ENCODE data around the gene RASGRP3.
"Not testable (repeated sequence)": the region's sequence is repeated elsewhere in the genome, so short reads cannot be mapped to it uniquely, and the experiment has no call there.

Gene RASGRP3

DNA sequence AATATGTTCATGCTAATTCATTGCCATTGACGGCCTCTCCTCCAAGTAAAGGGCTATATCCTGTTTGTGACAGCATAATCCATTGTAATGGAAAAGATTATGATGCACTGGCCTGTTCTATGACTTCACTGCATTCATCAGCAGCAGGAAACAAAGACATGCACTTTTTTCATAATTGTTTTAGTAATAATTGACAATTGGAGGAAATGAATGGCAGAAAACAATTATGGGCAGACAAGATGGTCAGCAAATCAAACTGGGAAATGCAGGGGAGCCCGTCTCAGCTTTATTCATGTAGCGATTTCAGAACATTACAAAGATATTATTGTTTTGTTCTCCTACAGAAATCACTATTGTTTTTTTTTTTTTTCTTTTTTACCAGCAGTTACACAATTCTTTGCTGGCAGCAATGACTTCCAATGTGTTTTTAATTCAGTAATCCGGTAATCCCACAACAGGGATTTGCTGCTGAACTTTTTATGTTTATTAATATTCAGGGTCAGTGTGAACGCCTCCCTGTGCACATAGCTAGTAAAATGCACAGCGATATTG, 33.8 kb upstream of the RASGRP3 start:
- H3K4me1 Mint-ChIP-seq, result no peaks in the 10 kb centered on the region
- no peaks in the 10 kb centered on the region for H3K9me3 Mint-ChIP-seq
- CTCF ChIA-PET, result interaction anchor here (1.2 to 2.9 kb wide), 3 partner anchors 10 to 669 kb away, joined by 3 to 16 read pairs (median 3); no protein-coding TSS in a partner anchor
- H3K36me3 Mint-ChIP-seq, result no peaks in the 10 kb centered on the region
- DNase-seq, result no peak
- no peak overlapping the region for H3K27ac Mint-ChIP-seq
- peaks cover 10% of the 10 kb centered on the region for H3K27me3 Mint-ChIP-seq
- H3K4me3 Mint-ChIP-seq, result no peak overlapping the region

DNA sequence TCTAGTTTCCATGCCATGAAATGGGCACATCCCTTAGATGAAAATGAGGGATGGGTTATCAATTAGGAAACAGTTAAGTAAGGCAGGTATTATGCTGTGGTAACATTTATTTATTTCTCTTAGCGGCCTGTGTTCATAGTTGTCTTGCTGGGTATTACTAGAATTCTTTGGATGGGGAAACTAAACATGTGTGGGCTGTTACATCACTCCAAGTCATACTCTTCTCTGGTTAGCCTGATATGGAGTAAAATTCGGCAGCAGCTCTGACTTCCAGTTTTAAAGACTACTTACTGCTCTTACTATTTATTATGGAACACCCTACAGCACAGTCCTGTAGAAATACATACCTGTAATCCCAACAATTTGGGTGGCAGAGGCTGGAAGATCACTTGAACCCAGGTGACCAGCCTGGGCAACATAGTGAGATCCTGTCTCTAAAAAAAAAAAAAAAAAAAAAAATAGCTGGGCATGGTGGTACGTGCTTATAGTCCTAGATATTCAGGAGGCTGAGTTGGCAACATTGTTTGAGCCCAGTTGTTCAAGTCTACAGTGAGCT, 33.1 kb upstream of the RASGRP3 start:
- Mint-ChIP-seq H3K27me3 (peaks cover 10% of the 10 kb centered on the region), H3K9me3 (no peaks in the 10 kb centered on the region), H3K4me3 (no peak overlapping the region), H3K4me1 (no peaks in the 10 kb centered on the region), H3K36me3 (no peaks in the 10 kb centered on the region), H3K27ac (no peak overlapping the region)
- CTCF ChIA-PET, result interaction anchor here (1.2 kb wide), 1 partner anchor 670 kb away, joined by 3 read pairs; no protein-coding TSS in a partner anchor
- no peak for DNase-seq

- Mint-ChIP-seq H3K4me3 (no peak overlapping the region), H3K27me3 (peaks cover under 1% of the 10 kb centered on the region)
Measured at GRCh38 chr2:33444967-33445366, 31.5 kb upstream of the RASGRP3 start.

DNA sequence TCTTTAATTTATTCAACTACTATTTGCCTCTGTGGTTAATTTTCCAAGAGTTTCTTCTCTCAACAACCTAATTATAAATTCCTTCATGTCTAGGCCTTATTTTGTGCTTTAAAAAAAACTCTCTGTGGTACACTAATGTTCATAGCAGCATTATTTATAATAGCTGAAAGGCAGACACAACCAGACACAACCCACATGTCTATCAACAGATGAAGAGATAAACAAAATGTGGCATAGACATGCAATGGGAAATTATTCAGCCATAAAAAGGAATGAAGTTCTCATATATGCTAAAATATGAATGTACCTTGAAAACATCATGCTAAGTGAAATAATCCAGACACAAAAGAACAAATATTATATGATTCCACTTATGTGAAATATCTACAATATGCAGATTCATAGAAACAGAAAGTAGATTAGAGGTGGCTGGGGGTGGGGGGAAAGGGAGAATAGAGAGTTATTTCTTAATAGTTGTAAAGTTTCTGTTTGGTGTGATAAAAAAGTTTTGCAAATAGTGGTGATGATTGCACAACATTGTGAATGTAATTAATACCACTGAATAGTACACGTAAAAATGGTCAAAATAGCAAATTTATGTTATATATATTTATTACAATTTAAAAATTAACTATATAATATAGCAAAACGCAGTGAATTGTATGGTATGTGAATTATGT, 28.1 kb upstream of the RASGRP3 start:
- Mint-ChIP-seq H3K36me3 (no peaks in the 10 kb centered on the region), H3K9me3 (peaks cover 7% of the 10 kb centered on the region), H3K27me3 (no peaks in the 10 kb centered on the region), H3K27ac (no peak overlapping the region), H3K4me3 (no peak overlapping the region), H3K4me1 (no peaks in the 10 kb centered on the region)
- CTCF ChIA-PET, result no interaction called here
- DNase-seq, result no peak

More at GRCh38 chr2:33444967-33445366, 31.5 kb upstream of the RASGRP3 start:
- Mint-ChIP-seq H3K4me1 (no peaks in the 10 kb centered on the region), H3K9me3 (no peaks in the 10 kb centered on the region), H3K36me3 (no peaks in the 10 kb centered on the region), H3K27ac (no peak overlapping the region)
- DNase-seq, result no peak
- CTCF ChIA-PET, result no interaction called here

DNA sequence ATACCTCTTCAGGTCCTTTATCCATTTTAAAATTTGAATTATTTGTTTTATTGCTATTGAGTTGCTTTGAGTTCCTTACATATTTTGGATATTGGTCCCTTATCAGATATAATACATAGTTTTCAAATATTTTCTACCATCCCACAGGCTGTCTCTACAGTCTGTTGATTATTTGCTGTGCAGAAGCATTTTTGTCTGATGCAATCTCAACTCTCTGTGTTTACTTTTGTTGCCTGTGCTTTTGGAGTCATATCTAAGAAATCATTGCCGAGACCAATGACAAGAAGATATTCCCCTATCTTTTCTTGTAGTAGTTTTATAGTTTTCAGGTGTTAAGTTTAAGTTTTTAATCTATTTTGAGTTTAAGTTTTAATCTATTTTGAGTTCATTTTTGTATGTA, 25.2 kb upstream of the RASGRP3 start:
- peaks cover 7% of the 10 kb centered on the region for H3K9me3 Mint-ChIP-seq
- CTCF ChIA-PET, result no interaction called here
- no peak overlapping the region for H3K4me3 Mint-ChIP-seq
- no peaks in the 10 kb centered on the region for H3K4me1 Mint-ChIP-seq
- peaks cover 2% of the 10 kb centered on the region for H3K36me3 Mint-ChIP-seq
- no peaks in the 10 kb centered on the region for H3K27me3 Mint-ChIP-seq
- no peak overlapping the region for H3K27ac Mint-ChIP-seq
- DNase-seq, result no peak

- H3K9me3 Mint-ChIP-seq, result peaks cover 7% of the 10 kb centered on the region
- H3K4me3 Mint-ChIP-seq, result no peak overlapping the region
- CTCF ChIA-PET, result no interaction called here
- no peaks in the 10 kb centered on the region for H3K4me1 Mint-ChIP-seq
- no peaks in the 10 kb centered on the region for H3K27me3 Mint-ChIP-seq
- no peak overlapping the region for H3K27ac Mint-ChIP-seq
- no peak for DNase-seq
- H3K36me3 Mint-ChIP-seq, result peaks cover 2% of the 10 kb centered on the region
Measured at GRCh38 chr2:33451825-33452224, 24.6 kb upstream of the RASGRP3 start.

- peaks cover 7% of the 10 kb centered on the region for H3K9me3 Mint-ChIP-seq
- CTCF ChIA-PET, result no interaction called here
- H3K36me3 Mint-ChIP-seq, result peaks cover 2% of the 10 kb centered on the region
- no peaks in the 10 kb centered on the region for H3K27me3 Mint-ChIP-seq
- no peak overlapping the region for H3K4me3 Mint-ChIP-seq
- no peak overlapping the region for H3K27ac Mint-ChIP-seq
- peaks cover 1% of the 10 kb centered on the region for H3K4me1 Mint-ChIP-seq
- DNase-seq, result no peak
Measured at GRCh38 chr2:33452545-33452944, 23.9 kb upstream of the RASGRP3 start.

DNA sequence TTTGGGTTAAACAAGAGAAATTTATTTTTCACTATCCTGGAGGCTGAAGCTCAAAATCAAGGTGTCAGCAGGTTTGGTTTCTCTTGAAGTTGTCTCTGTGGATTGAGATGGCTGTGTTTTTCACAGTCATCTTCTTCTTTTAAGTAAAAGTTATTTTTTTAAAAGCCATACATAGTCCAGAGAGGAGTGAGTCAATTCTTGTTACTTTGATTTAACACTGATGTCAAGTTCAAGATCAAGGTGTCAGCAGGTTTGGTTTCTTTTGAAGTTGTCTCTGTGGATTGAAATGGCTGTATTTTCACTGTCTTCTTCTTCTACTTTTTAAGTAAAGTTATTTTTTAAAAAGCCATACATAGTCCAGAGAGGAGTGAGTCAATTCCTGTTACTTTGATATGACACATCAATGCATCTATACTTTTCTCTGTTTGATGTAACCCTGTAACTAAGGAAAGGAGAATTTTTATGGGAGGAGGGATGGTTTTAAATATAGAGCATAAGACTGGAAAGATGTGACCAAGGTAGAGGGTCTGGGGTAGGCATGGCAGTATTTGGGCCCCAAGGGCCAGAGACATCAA, 22.5 kb upstream of the RASGRP3 start:
- peaks cover 2% of the 10 kb centered on the region for H3K36me3 Mint-ChIP-seq
- DNase-seq, result no peak
- peaks cover 7% of the 10 kb centered on the region for H3K9me3 Mint-ChIP-seq
- no peak overlapping the region for H3K27ac Mint-ChIP-seq
- CTCF ChIA-PET, result no interaction called here
- H3K27me3 Mint-ChIP-seq, result no peaks in the 10 kb centered on the region
- peaks cover 2% of the 10 kb centered on the region for H3K4me1 Mint-ChIP-seq
- no peak overlapping the region for H3K4me3 Mint-ChIP-seq

DNA sequence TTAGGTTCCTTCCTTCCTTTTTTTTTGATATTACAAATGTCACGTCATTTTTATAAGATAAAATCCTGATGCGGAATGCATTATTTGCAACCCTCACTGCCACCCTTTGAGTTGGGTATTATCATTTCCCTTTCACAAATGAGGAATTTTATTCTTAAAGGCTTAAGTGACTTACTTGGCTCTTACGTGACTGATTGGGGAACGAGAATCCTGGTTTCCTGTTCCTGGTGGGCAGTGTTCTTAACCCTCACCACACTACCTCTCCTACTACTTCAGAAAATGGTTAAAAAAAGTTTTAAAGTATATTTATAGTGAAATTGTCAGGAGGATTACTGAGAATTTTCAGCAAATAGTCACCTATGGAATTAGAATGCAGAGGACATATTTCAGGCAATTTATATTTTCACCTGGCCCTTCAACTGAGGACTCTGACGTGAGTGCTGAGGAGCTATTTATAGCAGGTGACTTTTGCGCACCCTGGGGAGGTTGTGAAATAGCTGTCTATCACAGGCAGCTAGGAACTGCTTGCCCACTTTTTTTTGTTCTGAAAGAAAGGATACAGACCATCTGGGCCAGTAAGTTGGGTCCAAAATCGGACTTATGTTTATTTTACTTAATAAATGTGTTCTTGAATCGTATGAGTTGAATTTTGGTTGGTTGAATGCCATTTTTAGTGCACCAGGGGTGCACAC, 18.7 kb upstream of the RASGRP3 start:
- Mint-ChIP-seq H3K4me1 (peaks cover 2% of the 10 kb centered on the region), H3K36me3 (peaks cover 2% of the 10 kb centered on the region), H3K27ac (no peak overlapping the region), H3K4me3 (no peak overlapping the region), H3K27me3 (no peaks in the 10 kb centered on the region), H3K9me3 (no peaks in the 10 kb centered on the region)
- DNase-seq, result no peak
- CTCF ChIA-PET, result no interaction called here

GRCh38 chr2:33458248-33458819, 18.1 kb upstream of the RASGRP3 start:
- no peak overlapping the region for H3K4me3 Mint-ChIP-seq
- H3K36me3 Mint-ChIP-seq, result peaks cover 2% of the 10 kb centered on the region
- H3K4me1 Mint-ChIP-seq, result peaks cover 2% of the 10 kb centered on the region
- no peak overlapping the region for H3K27ac Mint-ChIP-seq
- H3K9me3 Mint-ChIP-seq, result no peaks in the 10 kb centered on the region
- CTCF ChIA-PET, result interaction anchor here (1.2 kb wide), 1 partner anchor 13 kb away, joined by 3 read pairs; no protein-coding TSS in a partner anchor
- DNase-seq, result no peak
- no peaks in the 10 kb centered on the region for H3K27me3 Mint-ChIP-seq

DNA sequence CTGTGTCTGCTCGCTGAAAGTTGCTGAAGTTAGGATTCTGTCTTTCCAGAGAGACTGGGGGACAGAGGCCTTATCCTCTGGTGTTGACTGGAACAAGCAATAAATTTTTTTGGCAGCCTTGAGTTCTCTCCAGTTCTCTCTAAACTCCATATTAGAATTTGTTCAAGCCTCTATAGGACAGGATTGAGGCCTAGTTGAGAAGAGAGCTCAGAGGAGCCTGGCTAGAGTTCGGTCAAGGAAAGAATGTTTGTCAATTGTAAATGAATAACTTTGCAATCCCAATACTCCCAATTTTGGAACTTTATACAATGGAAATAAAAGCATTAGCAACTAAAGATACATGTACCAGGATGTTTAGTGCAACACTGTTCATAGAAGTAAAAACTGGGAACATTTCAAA, 16.7 kb upstream of the RASGRP3 start:
- no peaks in the 10 kb centered on the region for H3K36me3 Mint-ChIP-seq
- H3K27ac Mint-ChIP-seq, result no peak overlapping the region
- H3K9me3 Mint-ChIP-seq, result no peaks in the 10 kb centered on the region
- H3K4me3 Mint-ChIP-seq, result no peak overlapping the region
- peaks cover 2% of the 10 kb centered on the region for H3K4me1 Mint-ChIP-seq
- CTCF ChIA-PET, result interaction anchor here (1.2 kb wide), 1 partner anchor 12 kb away, joined by 3 read pairs; no protein-coding TSS in a partner anchor
- H3K27me3 Mint-ChIP-seq, result no peaks in the 10 kb centered on the region
- no peak for DNase-seq

GRCh38 chr2:33462512-33462911, 13.9 kb upstream of the RASGRP3 start:
- H3K9me3 Mint-ChIP-seq, H3K27ac Mint-ChIP-seq, H3K27me3 Mint-ChIP-seq, H3K36me3 Mint-ChIP-seq, DNase-seq, H3K4me3 Mint-ChIP-seq, H3K4me1 Mint-ChIP-seq, CTCF ChIA-PET: not testable (repeated sequence)

GRCh38 chr2:33467413-33467812, 9.0 kb upstream of the RASGRP3 start:
- H3K27me3 Mint-ChIP-seq, result no peaks in the 10 kb centered on the region
- no peak overlapping the region for H3K27ac Mint-ChIP-seq
- CTCF ChIA-PET, result interaction anchor here (0.8 kb wide), 1 partner anchor 8 kb away, joined by 3 read pairs; no protein-coding TSS in a partner anchor
- H3K9me3 Mint-ChIP-seq, result no peaks in the 10 kb centered on the region
- no peaks in the 10 kb centered on the region for H3K36me3 Mint-ChIP-seq
- H3K4me1 Mint-ChIP-seq, result no peaks in the 10 kb centered on the region
- no peak for DNase-seq
- no peak overlapping the region for H3K4me3 Mint-ChIP-seq

GRCh38 chr2:33469238-33469637, 7.2 kb upstream of the RASGRP3 start:
- Mint-ChIP-seq H3K27me3 (no peaks in the 10 kb centered on the region), H3K9me3 (no peaks in the 10 kb centered on the region), H3K27ac (no peak overlapping the region), H3K4me1 (peaks cover 2% of the 10 kb centered on the region), H3K4me3 (no peak overlapping the region), H3K36me3 (no peaks in the 10 kb centered on the region)
- CTCF ChIA-PET, result no interaction called here
- no peak for DNase-seq
